Activated naive CD4-positive, alpha-beta T cell treated with anti-CD3 and anti-CD28 coated beads, Interleukin-2, amount 10 ng/mL, durations not matched to agents 7 days and 5 days (primary cell): Measurements from ENCODE around the gene PDGFRA.
"Not testable (repeated sequence)": the region's sequence is repeated elsewhere in the genome, so short reads cannot be mapped to it uniquely, and the experiment has no call there.

Experiments used
- CTCF ChIA-PET: fragments of 350-600 bp; sonication (Branson Sonifier 250); formaldehyde crosslinking; loops from one replicate; lab custom pipeline; 2021; ENCODE audit warnings: antibody characterized with exemption; lab: Charles Lee
- DNase-seq: peaks from one replicate; pipeline ENCODE4 v3.0.0-alpha.2; 2020
- H3K27ac Mint-ChIP-seq: one replicate; pipeline ENCODE4 v1.8.0; 2021; ENCODE audit warnings: mild to moderate bottlenecking, moderate library complexity, mixed read lengths
- H3K27me3 Mint-ChIP-seq: one replicate; pipeline ENCODE4 v1.8.0; 2021; ENCODE audit warnings: mild to moderate bottlenecking, mixed read lengths
- H3K36me3 Mint-ChIP-seq: one replicate; pipeline ENCODE4 v1.8.0; 2021; ENCODE audit warnings: mixed read lengths
- H3K4me1 Mint-ChIP-seq: one replicate; pipeline ENCODE4 v1.8.0; 2021; ENCODE audit warnings: mixed read lengths
- H3K4me3 Mint-ChIP-seq: one replicate; pipeline ENCODE4 v1.8.0; 2021; ENCODE audit warnings: mild to moderate bottlenecking, moderate library complexity, mixed read lengths
- H3K9me3 Mint-ChIP-seq: one replicate; pipeline ENCODE4 v1.8.0; 2021; ENCODE audit warnings: mixed read lengths

PDGFRA gene

GRCh38 chr4:54231419-54231767, 2.3 kb downstream of the PDGFRA start:
- H3K36me3 Mint-ChIP-seq, result peaks cover 2% of the 10 kb centered on the region
- H3K4me3 Mint-ChIP-seq, result no peak overlapping the region
- no peak for DNase-seq
- H3K9me3 Mint-ChIP-seq, result no peaks in the 10 kb centered on the region
- no peak overlapping the region for H3K27ac Mint-ChIP-seq
- peaks cover 94% of the 10 kb centered on the region for H3K27me3 Mint-ChIP-seq
- CTCF ChIA-PET, result interaction anchor here (1.2 to 5.3 kb wide), 2 partner anchors 132 to 323 kb away, joined by 5 to 63 read pairs; partner anchors contain the start of gene GSX2
- peaks cover 42% of the 10 kb centered on the region for H3K4me1 Mint-ChIP-seq

GRCh38 chr4:54231768-54232688, 2.9 kb downstream of the PDGFRA start:
- DNase-seq, result no peak
- CTCF ChIA-PET, result interaction anchor here (0.6 to 5.3 kb wide), 10 partner anchors 35 to 1218 kb away, joined by 3 to 63 read pairs (median 6); partner anchors contain the start of gene GSX2
- Mint-ChIP-seq H3K27me3 (peaks cover 88% of the 10 kb centered on the region), H3K4me1 (peaks cover 38% of the 10 kb centered on the region), H3K9me3 (no peaks in the 10 kb centered on the region), H3K4me3 (peak overlapping the region; percentile 38), H3K36me3 (peaks cover 2% of the 10 kb centered on the region), H3K27ac (peak overlapping the region; percentile 14)

DNA sequence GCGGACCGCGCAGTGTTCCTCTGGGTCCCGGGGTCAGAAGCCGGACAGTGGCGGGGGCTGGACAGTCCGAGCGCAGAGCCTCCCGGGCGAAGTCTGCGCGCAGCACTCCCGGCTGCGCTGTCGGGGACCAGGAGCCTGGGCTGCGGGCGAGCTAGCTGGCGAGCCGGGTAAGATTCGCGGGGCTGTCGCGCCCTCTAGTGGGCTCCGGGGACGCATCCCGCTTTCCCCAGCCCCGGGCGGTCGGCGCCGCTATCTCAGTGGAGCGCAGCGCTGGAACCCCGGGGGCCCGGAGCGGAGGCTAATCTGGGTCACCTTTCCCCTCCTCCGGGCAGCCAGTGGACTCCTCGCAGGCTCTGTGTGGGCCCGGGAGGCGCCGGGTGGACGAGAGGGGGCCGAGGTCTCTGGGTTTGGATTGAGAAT, 4.2 kb downstream of the PDGFRA start:
- H3K4me3 Mint-ChIP-seq, result peak overlapping the region; percentile 63
- no peaks in the 10 kb centered on the region for H3K9me3 Mint-ChIP-seq
- peaks cover 2% of the 10 kb centered on the region for H3K36me3 Mint-ChIP-seq

GRCh38 chr4:54233697-54234496, 4.8 kb downstream of the PDGFRA start:
- Mint-ChIP-seq H3K27ac (peak overlapping the region; percentile 62), H3K36me3 (peaks cover 2% of the 10 kb centered on the region), H3K4me3 (peak overlapping the region; percentile 63), H3K4me1 (peaks cover 25% of the 10 kb centered on the region), H3K27me3 (peaks cover 69% of the 10 kb centered on the region), H3K9me3 (no peaks in the 10 kb centered on the region)
- CTCF ChIA-PET, result interaction anchor here (0.6 to 5.3 kb wide), 32 partner anchors 8 to 1858 kb away, joined by 3 to 63 read pairs (median 4); no protein-coding TSS in a partner anchor
- DNase-seq, result peak; percentile 73

More for the DNA sequence above, 4.2 kb downstream of the PDGFRA start:
- H3K27me3 Mint-ChIP-seq, result peaks cover 75% of the 10 kb centered on the region
- peaks cover 27% of the 10 kb centered on the region for H3K4me1 Mint-ChIP-seq
- CTCF ChIA-PET, result interaction anchor here (0.6 to 5.3 kb wide), 26 partner anchors 8 to 1858 kb away, joined by 3 to 63 read pairs (median 5); no protein-coding TSS in a partner anchor
- no peak overlapping the region for H3K27ac Mint-ChIP-seq
- peak; percentile 82 for DNase-seq

DNA sequence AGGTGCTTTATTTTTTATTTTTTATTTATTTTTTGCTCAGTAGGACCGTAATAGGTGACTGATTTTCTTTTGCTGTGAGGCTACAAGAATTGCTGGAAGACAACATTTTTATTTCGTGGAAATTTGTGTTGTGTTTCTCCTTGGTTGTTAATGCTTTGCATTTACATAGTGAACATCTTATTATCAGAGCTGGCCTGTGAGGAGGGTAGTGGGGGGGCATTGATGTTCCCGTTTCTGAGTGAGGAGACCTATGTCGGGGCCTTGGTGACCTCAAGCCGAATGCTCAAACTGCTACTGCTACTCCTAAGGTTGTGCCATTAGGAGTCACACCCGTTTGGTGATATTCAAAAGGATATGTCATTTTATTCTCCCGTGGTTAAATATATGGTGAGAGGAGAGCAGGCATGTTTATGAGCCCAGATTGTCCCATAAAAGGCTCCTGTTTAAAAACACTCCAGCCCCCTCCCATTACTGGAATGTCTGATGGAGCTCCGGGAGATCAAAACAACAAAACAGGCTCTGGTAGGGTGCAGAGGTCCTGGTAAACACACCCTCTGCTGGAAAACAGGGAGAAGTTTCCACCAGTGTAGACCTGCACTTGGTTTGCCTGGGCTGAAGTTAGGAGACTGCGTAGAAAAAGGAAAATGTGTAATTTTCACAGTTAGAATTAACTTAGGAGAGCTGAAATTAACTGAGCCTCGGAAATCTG, 5.6 kb downstream of the PDGFRA start:
- Mint-ChIP-seq H3K27ac (no peak overlapping the region), H3K4me3 (no peak overlapping the region), H3K27me3 (peaks cover 62% of the 10 kb centered on the region)

DNA sequence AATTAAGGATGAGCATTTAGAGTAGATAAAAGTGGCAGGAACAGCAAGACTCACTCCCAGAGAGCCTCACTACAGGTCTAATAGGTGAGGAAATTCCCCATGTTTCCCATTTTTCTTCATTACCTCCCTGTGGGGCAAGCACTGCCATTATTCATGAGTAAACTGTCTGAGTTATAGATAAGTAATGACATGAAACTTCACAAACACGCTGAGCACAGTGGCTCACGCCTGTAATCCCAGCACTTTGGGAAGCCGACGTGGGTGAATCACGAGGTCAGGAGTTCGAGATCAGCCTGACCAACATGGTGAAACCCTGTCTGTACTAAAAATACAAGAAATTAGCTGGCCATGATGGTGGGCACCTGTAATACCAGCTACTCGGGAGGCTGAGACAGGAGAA, 7.2 kb downstream of the PDGFRA start:
- not testable (repeated sequence) for H3K27ac Mint-ChIP-seq, H3K36me3 Mint-ChIP-seq

More for the DNA sequence above, 5.6 kb downstream of the PDGFRA start:
- no peak for DNase-seq
- Mint-ChIP-seq H3K36me3 (no peaks in the 10 kb centered on the region), H3K9me3 (no peaks in the 10 kb centered on the region), H3K4me1 (peaks cover 19% of the 10 kb centered on the region)
- CTCF ChIA-PET, result interaction anchor here (0.6 to 5.3 kb wide), 23 partner anchors 10 to 1854 kb away, joined by 3 to 63 read pairs (median 7); no protein-coding TSS in a partner anchor

DNA sequence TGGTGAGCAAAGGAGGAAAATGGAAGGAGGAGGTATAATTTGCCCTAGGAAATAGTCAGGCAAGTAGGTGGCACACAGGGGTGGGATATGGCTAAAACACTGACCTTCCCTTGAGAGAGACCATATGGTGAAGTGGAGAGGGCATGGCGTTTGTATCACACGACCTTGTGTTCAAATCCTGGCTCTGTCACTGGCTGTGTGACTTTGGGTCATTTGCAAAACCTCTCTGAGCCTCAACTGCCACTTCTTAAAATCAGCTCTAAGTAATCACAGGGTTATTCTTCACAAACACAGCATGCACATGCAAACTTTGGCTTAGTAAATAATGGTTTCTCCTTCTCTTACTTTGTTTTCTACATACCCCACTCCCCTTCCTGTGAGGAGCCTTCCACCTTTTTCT, 8.7 kb downstream of the PDGFRA start:
- no peak for DNase-seq
- no peak overlapping the region for H3K4me3 Mint-ChIP-seq
- peaks cover 9% of the 10 kb centered on the region for H3K4me1 Mint-ChIP-seq
- H3K27me3 Mint-ChIP-seq, result peaks cover 30% of the 10 kb centered on the region
- CTCF ChIA-PET, result interaction anchor here (1.6 kb wide), 1 partner anchor 307 kb away, joined by 3 read pairs; no protein-coding TSS in a partner anchor
- no peaks in the 10 kb centered on the region for H3K36me3 Mint-ChIP-seq
- no peak overlapping the region for H3K27ac Mint-ChIP-seq
- peaks cover 5% of the 10 kb centered on the region for H3K9me3 Mint-ChIP-seq

More for the DNA sequence above, 7.2 kb downstream of the PDGFRA start:
- CTCF ChIA-PET, result interaction anchor here (1.0 kb wide), 1 partner anchor 133 kb away, joined by 3 read pairs; no protein-coding TSS in a partner anchor
- Mint-ChIP-seq H3K4me1 (peaks cover 17% of the 10 kb centered on the region), H3K27me3 (peaks cover 45% of the 10 kb centered on the region)
- not testable (repeated sequence) for H3K4me3 Mint-ChIP-seq, DNase-seq, H3K9me3 Mint-ChIP-seq

DNA sequence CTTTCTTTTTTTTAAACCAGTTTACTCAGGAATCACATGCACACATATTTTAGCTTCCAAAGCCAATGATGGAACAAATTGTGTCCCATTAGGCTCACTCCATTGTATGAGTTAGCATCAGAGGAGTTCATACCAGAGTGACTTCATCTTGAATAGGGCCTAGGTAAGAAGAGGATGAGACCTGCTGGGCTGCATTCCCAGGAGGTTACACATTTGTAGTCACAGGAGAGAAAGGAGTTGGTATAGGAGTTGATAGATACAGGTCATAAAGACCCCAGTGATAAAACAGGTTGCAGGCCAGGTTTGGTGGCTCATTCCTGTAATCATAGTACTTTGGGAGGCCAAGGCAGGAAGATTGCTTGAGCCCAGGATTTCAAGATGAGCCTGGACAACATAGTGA, 9.3 kb downstream of the PDGFRA start:
- no peak for DNase-seq
- H3K4me1 Mint-ChIP-seq, result peaks cover 9% of the 10 kb centered on the region
- H3K4me3 Mint-ChIP-seq, result no peak overlapping the region
- no peak overlapping the region for H3K27ac Mint-ChIP-seq
- H3K9me3 Mint-ChIP-seq, result peaks cover 5% of the 10 kb centered on the region
- no peaks in the 10 kb centered on the region for H3K36me3 Mint-ChIP-seq
- CTCF ChIA-PET, result interaction anchor here (0.9 to 1.6 kb wide), 2 partner anchors 308 to 313 kb away, joined by 3 read pairs; no protein-coding TSS in a partner anchor
- peaks cover 24% of the 10 kb centered on the region for H3K27me3 Mint-ChIP-seq

DNA sequence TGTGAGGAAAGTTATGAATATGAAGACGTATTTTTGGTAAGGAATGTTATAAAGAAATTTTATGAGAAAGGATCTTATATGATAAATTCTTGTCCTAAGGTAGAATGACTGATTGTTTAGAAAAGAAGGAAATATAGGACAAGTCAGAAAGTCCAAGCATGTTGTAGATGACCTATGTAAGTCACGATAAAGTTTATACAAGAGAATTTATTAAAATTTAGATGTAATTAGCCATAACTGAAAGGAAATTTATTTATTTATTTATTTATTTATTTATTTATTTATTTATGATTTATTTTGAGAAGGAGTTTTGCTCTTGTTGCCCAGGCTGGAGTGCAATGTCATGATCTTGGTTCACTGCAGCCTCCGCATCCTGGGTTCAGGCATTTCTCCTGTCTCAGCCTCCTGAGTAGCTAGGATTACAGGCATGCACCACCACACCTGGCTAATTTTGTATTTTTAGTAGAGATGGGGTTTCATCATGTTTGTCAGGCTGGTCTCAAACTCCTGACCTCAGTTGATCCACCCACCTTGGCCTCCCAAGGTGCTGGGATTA, 12.3 kb downstream of the PDGFRA start:
- H3K27me3 Mint-ChIP-seq, DNase-seq, H3K4me3 Mint-ChIP-seq, H3K4me1 Mint-ChIP-seq, H3K27ac Mint-ChIP-seq, H3K36me3 Mint-ChIP-seq, H3K9me3 Mint-ChIP-seq: not testable (repeated sequence)
- CTCF ChIA-PET, result interaction anchor here (0.7 to 1.3 kb wide), 2 partner anchors 8 to 350 kb away, joined by 3 to 5 read pairs; no protein-coding TSS in a partner anchor

DNA sequence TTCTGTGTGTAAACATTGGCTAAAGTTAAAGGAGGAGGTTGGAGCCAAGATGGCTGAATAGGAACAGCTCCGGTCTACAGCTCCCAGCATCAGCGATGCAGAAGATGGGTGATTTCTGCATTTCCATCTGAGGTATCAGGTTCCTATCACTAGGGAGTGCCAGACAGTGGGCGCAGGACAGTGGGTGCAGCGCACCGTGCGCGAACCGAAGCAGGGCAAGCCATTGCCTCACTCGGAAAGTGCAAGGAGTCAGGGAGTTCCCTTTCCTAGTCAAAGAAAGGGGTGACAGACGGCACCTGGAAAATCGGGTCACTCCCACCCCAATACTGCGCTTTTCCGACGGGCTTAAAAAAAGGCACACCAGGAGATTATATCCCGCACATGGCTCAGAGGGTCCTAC, 14.4 kb downstream of the PDGFRA start:
- H3K27ac Mint-ChIP-seq, H3K4me1 Mint-ChIP-seq, H3K4me3 Mint-ChIP-seq, H3K9me3 Mint-ChIP-seq, H3K27me3 Mint-ChIP-seq, DNase-seq, H3K36me3 Mint-ChIP-seq, CTCF ChIA-PET: not testable (repeated sequence)

DNA sequence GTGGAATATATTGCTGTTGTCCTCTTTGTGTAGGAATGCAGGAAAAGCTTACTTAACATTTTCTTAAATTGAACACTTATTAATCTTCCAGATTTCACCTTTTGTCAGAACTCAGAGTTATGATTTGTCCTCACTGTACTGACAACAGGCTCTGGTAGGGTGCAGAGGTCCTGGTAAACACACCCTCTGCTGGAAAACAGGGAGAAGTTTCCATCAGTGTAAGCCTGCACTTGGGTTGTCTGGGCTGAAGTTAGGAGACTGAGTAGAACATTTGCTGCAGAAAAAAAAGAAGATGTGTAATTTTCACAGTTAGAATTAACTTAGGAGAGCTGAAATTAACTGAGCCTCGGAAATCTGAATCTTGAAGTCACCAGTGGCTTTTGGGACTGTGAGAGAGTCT, 23.2 kb downstream of the PDGFRA start:
- H3K27me3 Mint-ChIP-seq, H3K4me1 Mint-ChIP-seq, H3K27ac Mint-ChIP-seq, H3K4me3 Mint-ChIP-seq, H3K36me3 Mint-ChIP-seq, H3K9me3 Mint-ChIP-seq, DNase-seq, CTCF ChIA-PET: not testable (repeated sequence)

DNA sequence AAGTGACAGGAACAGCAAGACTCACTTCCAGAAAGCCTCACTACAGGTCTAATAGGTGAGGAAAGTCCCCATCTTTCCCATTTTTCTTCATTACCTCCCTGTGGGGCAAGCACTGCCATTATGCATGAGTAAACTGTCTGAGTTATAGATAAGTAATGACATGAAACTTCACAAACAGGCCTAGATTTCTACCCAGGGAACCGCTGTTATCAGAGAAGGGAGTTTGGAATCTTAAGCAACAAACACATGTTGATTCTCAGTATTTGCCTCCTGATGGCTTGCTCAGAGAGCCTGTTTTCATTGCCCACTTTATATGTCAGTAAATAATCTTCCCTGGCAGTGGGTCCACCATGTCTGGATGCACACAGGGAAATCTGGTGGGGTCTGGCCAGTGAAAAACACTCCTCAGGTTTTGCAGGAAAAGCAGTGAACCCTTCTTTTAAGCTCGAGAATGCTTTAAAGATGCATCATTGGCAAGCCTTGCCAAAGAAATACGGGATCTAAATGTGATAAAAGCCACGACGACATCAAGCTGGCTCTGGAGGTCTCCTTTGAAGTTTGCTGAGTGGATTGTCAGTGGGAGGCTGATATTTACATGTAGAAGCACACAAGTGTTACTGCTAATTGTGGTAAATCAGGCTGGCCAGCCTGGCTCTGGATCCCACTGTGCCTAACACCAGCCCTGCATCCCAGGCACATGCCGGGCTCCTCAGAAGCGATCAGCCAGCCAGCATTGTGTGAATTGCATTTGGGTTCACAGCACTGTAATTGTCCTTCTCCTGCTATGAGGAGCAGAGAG, 25.2 kb downstream of the PDGFRA start:
- DNase-seq, result no peak
- no peaks in the 10 kb centered on the region for H3K36me3 Mint-ChIP-seq
- no peaks in the 10 kb centered on the region for H3K9me3 Mint-ChIP-seq
- H3K4me1 Mint-ChIP-seq, result no peaks in the 10 kb centered on the region
- CTCF ChIA-PET, result no interaction called here
- peaks cover 14% of the 10 kb centered on the region for H3K27me3 Mint-ChIP-seq
- no peak overlapping the region for H3K27ac Mint-ChIP-seq
- no peak overlapping the region for H3K4me3 Mint-ChIP-seq
